Measurements from ENCODE around the gene KRT86. TPM values are rescaled to one million over a fixed set of nuclear protein-coding genes. Genes with fewer than 3 reads are reported as not detected.

KRT86 gene
- total and polyA plus RNA-seq, 2 experiments from 2014 or later, result 0.16 TPM; not detected in 1

DNA sequence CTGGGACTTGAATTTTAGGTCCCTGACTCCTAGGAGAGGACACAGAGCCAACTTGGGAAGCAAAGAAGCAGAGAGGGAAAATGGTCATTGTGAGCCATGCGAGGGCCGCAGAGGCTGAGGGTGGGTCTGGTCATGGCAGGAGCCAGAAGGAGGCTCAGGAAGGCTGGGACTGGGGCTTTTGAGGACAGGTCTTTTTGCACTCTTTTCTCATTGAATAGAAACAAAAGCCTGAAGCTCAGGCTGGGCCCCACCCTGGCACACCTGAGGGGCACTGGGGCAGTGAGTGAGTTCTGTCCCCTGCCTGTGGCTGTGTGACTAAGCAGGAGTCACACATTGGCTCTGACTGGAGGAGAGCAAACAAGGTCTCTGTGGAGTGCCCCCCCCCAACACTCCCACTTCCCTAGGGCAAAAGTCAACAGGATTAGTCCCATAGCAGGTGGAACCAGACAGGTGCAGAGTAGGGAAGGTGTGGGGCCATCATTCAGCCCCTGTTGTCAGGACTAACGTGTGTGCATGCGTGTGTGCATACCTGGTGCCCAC, 38.6 kb upstream of the KRT86 start (continued):
- TF ChIP-seq, protein P1, sequence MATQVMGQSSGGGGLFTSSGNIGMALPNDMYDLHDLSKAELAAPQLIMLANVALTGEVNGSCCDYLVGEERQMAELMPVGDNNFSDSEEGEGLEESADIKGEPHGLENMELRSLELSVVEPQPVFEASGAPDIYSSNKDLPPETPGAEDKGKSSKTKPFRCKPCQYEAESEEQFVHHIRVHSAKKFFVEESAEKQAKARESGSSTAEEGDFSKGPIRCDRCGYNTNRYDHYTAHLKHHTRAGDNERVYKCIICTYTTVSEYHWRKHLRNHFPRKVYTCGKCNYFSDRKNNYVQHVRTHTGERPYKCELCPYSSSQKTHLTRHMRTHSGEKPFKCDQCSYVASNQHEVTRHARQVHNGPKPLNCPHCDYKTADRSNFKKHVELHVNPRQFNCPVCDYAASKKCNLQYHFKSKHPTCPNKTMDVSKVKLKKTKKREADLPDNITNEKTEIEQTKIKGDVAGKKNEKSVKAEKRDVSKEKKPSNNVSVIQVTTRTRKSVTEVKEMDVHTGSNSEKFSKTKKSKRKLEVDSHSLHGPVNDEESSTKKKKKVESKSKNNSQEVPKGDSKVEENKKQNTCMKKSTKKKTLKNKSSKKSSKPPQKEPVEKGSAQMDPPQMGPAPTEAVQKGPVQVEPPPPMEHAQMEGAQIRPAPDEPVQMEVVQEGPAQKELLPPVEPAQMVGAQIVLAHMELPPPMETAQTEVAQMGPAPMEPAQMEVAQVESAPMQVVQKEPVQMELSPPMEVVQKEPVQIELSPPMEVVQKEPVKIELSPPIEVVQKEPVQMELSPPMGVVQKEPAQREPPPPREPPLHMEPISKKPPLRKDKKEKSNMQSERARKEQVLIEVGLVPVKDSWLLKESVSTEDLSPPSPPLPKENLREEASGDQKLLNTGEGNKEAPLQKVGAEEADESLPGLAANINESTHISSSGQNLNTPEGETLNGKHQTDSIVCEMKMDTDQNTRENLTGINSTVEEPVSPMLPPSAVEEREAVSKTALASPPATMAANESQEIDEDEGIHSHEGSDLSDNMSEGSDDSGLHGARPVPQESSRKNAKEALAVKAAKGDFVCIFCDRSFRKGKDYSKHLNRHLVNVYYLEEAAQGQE (IDR thresholded peaks at IDR 0.05; ENCODE audit: unreplicated experiment), result no peak
- no peak for TF ChIP-seq NANOG (IDR thresholded peaks at IDR 0.05; ENCODE audit: borderline replicate concordance)
- TF ChIP-seq, protein P2, sequence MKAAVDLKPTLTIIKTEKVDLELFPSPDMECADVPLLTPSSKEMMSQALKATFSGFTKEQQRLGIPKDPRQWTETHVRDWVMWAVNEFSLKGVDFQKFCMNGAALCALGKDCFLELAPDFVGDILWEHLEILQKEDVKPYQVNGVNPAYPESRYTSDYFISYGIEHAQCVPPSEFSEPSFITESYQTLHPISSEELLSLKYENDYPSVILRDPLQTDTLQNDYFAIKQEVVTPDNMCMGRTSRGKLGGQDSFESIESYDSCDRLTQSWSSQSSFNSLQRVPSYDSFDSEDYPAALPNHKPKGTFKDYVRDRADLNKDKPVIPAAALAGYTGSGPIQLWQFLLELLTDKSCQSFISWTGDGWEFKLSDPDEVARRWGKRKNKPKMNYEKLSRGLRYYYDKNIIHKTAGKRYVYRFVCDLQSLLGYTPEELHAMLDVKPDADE (IDR thresholded peaks at IDR 0.05), result no peak
- TF ChIP-seq CREB1 (CRISPR knock-in tag; IDR thresholded peaks at IDR 0.05; ENCODE audit: low read depth), result no peak
- TF ChIP-seq, protein P3, sequence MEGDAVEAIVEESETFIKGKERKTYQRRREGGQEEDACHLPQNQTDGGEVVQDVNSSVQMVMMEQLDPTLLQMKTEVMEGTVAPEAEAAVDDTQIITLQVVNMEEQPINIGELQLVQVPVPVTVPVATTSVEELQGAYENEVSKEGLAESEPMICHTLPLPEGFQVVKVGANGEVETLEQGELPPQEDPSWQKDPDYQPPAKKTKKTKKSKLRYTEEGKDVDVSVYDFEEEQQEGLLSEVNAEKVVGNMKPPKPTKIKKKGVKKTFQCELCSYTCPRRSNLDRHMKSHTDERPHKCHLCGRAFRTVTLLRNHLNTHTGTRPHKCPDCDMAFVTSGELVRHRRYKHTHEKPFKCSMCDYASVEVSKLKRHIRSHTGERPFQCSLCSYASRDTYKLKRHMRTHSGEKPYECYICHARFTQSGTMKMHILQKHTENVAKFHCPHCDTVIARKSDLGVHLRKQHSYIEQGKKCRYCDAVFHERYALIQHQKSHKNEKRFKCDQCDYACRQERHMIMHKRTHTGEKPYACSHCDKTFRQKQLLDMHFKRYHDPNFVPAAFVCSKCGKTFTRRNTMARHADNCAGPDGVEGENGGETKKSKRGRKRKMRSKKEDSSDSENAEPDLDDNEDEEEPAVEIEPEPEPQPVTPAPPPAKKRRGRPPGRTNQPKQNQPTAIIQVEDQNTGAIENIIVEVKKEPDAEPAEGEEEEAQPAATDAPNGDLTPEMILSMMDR (conservative IDR thresholded peaks at IDR 0.05; ENCODE audit: low read depth in 2 of 2), result no peak

DNA sequence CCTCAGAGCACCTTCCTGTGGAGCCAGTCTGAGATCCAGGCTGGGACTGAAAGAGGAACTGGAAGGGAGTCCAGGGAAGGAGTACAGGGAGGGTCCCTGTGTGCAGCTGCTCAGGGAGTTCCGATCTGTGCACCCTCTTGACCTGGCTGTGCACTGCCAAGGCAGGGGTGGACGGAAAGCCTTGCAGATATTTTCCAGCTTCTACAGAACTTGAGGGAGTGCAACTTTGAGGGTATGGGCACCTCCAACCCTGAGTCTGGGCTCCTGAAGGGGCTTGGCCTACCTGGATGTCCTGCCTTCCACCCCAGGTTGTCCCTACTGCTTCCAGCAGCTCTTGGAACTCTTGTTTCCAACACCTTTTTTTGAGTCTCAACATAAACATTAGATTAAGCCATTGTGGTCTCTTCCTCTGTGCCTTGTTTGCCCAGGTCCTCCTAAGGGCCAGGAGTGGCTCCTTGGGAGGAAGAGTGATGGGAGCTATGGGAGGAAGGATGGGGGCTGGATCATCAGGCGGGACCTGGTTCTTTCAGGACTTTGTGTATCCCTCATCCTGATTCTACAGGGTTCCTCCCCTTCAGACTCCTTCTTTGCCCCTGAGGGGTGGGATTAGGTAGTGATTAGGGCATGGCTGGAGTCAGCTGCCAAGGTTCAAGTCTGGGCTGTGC, 37.9 kb upstream of the KRT86 start:
- DNase-seq (ENCODE audit: low spot score) (no peak), ATAC-seq (no peak)
- H3K4me2 ChIP-seq, result 0 out of 2 replicates have a peak overlapping the region, but pooled peaks have one; percentile 69
- Mint-ChIP-seq H3K4me3 (no peak overlapping the region), H3K27me3 (ENCODE audit: insufficient read depth, low read depth, poor library complexity) (peaks cover 38% of the 10 kb centered on the region), H3K36me3 (ENCODE audit: low read depth) (peaks cover 5% of the 10 kb centered on the region), H3K27ac (no peak overlapping the region), H3K9me3 (no peaks in the 10 kb centered on the region), H3K4me1 (peaks cover 49% of the 10 kb centered on the region)
- H3K36me3 ChIP-seq (ENCODE audit: insufficient read depth), result no peaks in the 10 kb centered on the region
- H2AFZ ChIP-seq, result no peak overlapping the region
- peaks cover 33% of the 10 kb centered on the region for H3K4me1 ChIP-seq (ENCODE audit: insufficient read depth)
- no peak overlapping the region for H3K27ac ChIP-seq (ENCODE audit: low read depth)
- H3K79me2 ChIP-seq (replicated peaks; ENCODE audit: insufficient read depth), result no peaks in the 10 kb centered on the region
- 0 out of 2 replicates have a peak, but pooled peaks cover 5% of the 10 kb centered on the region for H3K9me2 ChIP-seq (ENCODE audit: insufficient read depth)
- H3F3A ChIP-seq (replicated peaks; ENCODE audit: low read depth), result no peaks in the 10 kb centered on the region
- H3K4me3 ChIP-seq, result no peak overlapping the region
- H4K20me1 ChIP-seq (replicated peaks; ENCODE audit: insufficient read depth), result no peaks in the 10 kb centered on the region
- peaks cover 31% of the 10 kb centered on the region for H3K27me3 ChIP-seq (ENCODE audit: insufficient read depth)
- TF ChIP-seq, protein P1 (IDR thresholded peaks at IDR 0.05; ENCODE audit: unreplicated experiment), result no peak
- TF ChIP-seq EZH2phosphoT487 (IDR thresholded peaks at IDR 0.05; ENCODE audit: unreplicated experiment) (no peak), STAT1 (IDR thresholded peaks at IDR 0.05; ENCODE audit: unreplicated experiment) (no peak), ZNF331 (CRISPR knock-in tag; IDR thresholded peaks at IDR 0.05; ENCODE audit: low read depth) (no peak), NANOG (IDR thresholded peaks at IDR 0.05; ENCODE audit: borderline replicate concordance) (no peak), CREB1 (CRISPR knock-in tag; IDR thresholded peaks at IDR 0.05; ENCODE audit: low read depth) (no peak), ZNF114 (CRISPR knock-in tag; IDR thresholded peaks at IDR 0.05) (no peak), JUNB (IDR thresholded peaks at IDR 0.05; ENCODE audit: unreplicated experiment) (no peak)
- TF ChIP-seq, protein P2 (IDR thresholded peaks at IDR 0.05), result no peak
- TF ChIP-seq, protein P3 (conservative IDR thresholded peaks at IDR 0.05; ENCODE audit: low read depth in 2 of 2), result no peak
